ENCODE measurements around the gene ODAPH.

Gene ODAPH

DNA sequence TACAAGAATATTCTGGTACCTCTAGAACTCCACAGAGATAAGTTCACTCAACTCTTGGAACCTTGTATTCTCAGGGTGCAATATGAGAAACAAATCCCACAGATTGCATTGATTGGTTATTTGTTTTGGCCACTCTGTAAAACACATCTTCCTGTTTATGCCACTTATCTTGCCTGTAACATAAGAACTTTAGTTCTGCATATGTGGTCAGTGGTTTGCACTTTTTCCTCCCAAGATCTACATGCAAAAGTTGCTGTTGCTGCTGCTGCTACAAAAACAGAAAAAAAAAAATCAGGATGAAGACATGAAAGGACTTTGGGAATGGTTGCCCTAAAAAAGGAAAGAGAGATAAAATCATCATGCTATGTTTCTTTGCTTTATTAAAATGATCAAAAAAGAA, 9.6 kb downstream of the ODAPH start:
- no peak for DNase-seq (ENCODE audit: insufficient read length, low spot score)
- no peak for TF ChIP-seq POLR2A (IDR thresholded peaks at IDR 0.05; ENCODE audit: low read depth, low read length)
- no peak for FAIRE-seq

- TF ChIP-seq POLR2A (IDR thresholded peaks at IDR 0.05; ENCODE audit: low read depth, low read length): no peak
- DNase-seq (ENCODE audit: insufficient read length, low spot score) (no peak), FAIRE-seq (no peak)
These were observed 11.0 kb downstream of the ODAPH start for GRCh38 chr4:75566911-75567310.

- DNase-seq (ENCODE audit: insufficient read length, low spot score) (no peak), FAIRE-seq (no peak)
- TF ChIP-seq POLR2A (IDR thresholded peaks at IDR 0.05; ENCODE audit: low read depth, low read length): no peak
These were observed 11.9 kb downstream of the ODAPH start for GRCh38 chr4:75567725-75568124.

GRCh38 chr4:75584067-75584466, 28.2 kb downstream of the ODAPH start:
- FAIRE-seq (no peak), DNase-seq (ENCODE audit: insufficient read length, low spot score) (no peak)
- TF ChIP-seq POLR2A (IDR thresholded peaks at IDR 0.05; ENCODE audit: low read depth, low read length): no peak

DNA sequence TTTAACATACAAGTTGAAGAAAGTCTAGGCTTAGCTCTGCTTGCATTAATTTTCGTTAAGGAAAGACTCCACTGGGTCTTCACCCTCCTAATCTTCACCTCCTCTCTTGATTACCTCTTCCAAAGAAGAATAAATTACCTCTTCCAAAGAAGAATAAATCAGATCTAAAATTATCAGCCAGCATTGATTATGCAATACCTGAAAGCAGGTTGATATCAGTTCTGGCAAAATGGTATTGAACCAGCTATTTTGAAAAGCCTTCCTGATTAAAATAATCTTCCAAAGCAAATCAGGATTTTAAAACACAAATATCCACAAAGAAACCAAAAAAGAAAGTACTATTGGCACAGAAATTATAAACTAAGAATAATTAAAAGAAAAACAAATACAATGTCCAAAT, 37.5 kb downstream of the ODAPH start:
- no peak for TF ChIP-seq POLR2A (IDR thresholded peaks at IDR 0.05; ENCODE audit: low read depth, low read length)
- FAIRE-seq (no peak), DNase-seq (ENCODE audit: insufficient read length, low spot score) (no peak)

- no peak for DNase-seq (ENCODE audit: insufficient read length, low spot score)
- no peak for TF ChIP-seq POLR2A (IDR thresholded peaks at IDR 0.05; ENCODE audit: low read depth, low read length)
- no peak for FAIRE-seq
These were observed 40.2 kb downstream of the ODAPH start for GRCh38 chr4:75596061-75596460.

DNA sequence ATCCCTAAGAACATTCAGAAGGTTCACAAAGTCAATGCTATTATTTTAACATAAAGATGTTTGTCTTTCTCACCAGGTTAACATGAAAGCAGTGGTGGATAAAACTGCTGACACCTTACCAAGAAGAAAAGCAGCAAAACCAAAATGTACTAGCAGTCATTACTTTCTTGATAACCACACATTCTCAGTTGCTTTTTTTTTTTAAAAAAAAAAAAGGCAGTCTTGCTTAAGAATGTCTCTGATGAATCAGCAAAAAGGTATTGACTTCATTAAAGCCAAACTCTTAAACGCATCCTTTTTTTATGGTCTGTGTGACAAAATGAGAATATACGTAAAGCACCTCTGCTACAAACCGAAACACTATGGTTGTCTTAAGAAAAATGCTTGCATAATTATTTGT, 42.5 kb downstream of the ODAPH start:
- DNase-seq (ENCODE audit: insufficient read length, low spot score): no peak
- no peak for FAIRE-seq
- no peak for TF ChIP-seq POLR2A (IDR thresholded peaks at IDR 0.05; ENCODE audit: low read depth, low read length)

DNA sequence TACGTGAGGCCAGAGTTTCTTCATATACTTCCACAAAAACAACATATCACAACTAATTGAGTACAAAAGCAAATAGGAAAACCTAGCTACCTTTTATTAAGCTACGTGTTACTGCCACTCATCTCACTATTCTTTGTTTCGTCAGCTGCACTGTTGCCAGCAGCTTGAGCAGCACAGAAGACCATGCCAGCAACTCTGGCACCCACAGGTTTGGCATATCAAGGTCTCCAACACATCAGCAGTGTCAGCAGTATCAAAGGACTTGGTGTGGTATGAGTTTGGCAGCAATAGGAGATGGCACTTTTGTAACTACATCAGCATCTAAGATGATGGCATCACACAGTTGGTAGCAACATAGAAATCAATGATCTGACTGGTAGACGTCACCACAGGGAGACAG, 43.8 kb downstream of the ODAPH start:
- no peak for FAIRE-seq
- no peak for DNase-seq (ENCODE audit: insufficient read length, low spot score)

DNA sequence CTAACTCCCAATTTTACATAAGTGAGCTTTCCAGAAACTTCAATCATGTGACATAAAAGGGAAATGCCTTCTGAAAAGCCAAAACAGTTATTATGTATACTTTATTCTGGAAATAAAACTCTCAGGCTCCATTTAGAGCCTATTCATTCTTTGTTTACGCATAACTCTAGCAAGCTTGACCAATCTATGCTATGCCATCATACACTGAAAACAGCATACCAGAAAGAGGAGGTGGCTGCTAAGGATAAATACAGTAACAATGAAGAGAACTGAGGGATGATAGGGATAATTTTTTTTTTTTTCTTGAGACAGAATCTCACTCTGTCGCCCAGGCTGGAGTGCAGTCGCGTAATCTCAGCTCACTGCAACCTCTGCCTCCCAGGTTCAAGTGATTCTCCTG, 50.1 kb downstream of the ODAPH start:
- no peak for DNase-seq (ENCODE audit: insufficient read length, low spot score)
- no peak for TF ChIP-seq POLR2A (IDR thresholded peaks at IDR 0.05; ENCODE audit: low read depth, low read length)
- FAIRE-seq: no peak

More for the DNA sequence above, 43.8 kb downstream of the ODAPH start:
- no peak for TF ChIP-seq POLR2A (IDR thresholded peaks at IDR 0.05; ENCODE audit: low read depth, low read length)

- no peak for TF ChIP-seq POLR2A (IDR thresholded peaks at IDR 0.05; ENCODE audit: low read depth, low read length)
- FAIRE-seq (no peak), DNase-seq (ENCODE audit: insufficient read length, low spot score) (no peak)
These were observed 56.4 kb downstream of the ODAPH start for GRCh38 chr4:75612306-75612705.

All from H54 (cell line).